ENCODE data around the gene ART3. TPM values are rescaled to one million over a fixed set of nuclear protein-coding genes. Genes with fewer than 3 reads are reported as not detected.

Gene ART3
- total and polyA plus RNA-seq, 7 donors: 3.0 to 6.4 (median 5.1) TPM; not detected in 2

- H3K27ac ChIP-seq: no peak overlapping the region
- no peaks in the 10 kb centered on the region for H3K9me3 ChIP-seq
- no peak for DNase-seq
- H3K4me1 ChIP-seq: no peaks in the 10 kb centered on the region
- H3K4me3 ChIP-seq: no peak overlapping the region
- TF ChIP-seq POLR2AphosphoS5 (IDR thresholded peaks at IDR 0.05) (no peak), EP300 (IDR thresholded peaks at IDR 0.05) (no peak), POLR2A (IDR thresholded peaks at IDR 0.05) (no peak)
- TF ChIP-seq, protein P1, sequence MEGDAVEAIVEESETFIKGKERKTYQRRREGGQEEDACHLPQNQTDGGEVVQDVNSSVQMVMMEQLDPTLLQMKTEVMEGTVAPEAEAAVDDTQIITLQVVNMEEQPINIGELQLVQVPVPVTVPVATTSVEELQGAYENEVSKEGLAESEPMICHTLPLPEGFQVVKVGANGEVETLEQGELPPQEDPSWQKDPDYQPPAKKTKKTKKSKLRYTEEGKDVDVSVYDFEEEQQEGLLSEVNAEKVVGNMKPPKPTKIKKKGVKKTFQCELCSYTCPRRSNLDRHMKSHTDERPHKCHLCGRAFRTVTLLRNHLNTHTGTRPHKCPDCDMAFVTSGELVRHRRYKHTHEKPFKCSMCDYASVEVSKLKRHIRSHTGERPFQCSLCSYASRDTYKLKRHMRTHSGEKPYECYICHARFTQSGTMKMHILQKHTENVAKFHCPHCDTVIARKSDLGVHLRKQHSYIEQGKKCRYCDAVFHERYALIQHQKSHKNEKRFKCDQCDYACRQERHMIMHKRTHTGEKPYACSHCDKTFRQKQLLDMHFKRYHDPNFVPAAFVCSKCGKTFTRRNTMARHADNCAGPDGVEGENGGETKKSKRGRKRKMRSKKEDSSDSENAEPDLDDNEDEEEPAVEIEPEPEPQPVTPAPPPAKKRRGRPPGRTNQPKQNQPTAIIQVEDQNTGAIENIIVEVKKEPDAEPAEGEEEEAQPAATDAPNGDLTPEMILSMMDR (IDR thresholded peaks at IDR 0.05): no peak
- H3K27me3 ChIP-seq: peaks cover 0 to 16% (median 0%) of the 10 kb centered on the region in 3 donors
- intact Hi-C loops (cut with DNase I): no loop called here
- no peaks in the 10 kb centered on the region for H3K36me3 ChIP-seq
- 33 to 41% methylated on average over 1 of the region's 1 CpG for WGBS, 2 donors
Measured at GRCh38 chr4:76059750-76060149, 14.8 kb upstream of the ART3 start.

GRCh38 chr4:76060506-76060905 lies 14.0 kb upstream of the ART3 start:
- Histone ChIP-seq H3K4me1 (no peaks in the 10 kb centered on the region), H3K36me3 (no peaks in the 10 kb centered on the region), H3K4me3 (no peak overlapping the region), H3K9me3 (no peaks in the 10 kb centered on the region), H3K27ac (no peak overlapping the region), H3K27me3 (peaks cover 0 to 9% (median 0%) of the 10 kb centered on the region in 3 donors)
- TF ChIP-seq, protein P1 (IDR thresholded peaks at IDR 0.05): no peak
- TF ChIP-seq POLR2AphosphoS5 (IDR thresholded peaks at IDR 0.05) (no peak), POLR2A (IDR thresholded peaks at IDR 0.05) (no peak), EP300 (IDR thresholded peaks at IDR 0.05) (no peak)
- intact Hi-C loops (cut with DNase I): no loop called here
- no peak for DNase-seq

- Histone ChIP-seq H3K4me3 (no peak overlapping the region), H3K27me3 (no peaks in the 10 kb centered on the region), H3K36me3 (no peaks in the 10 kb centered on the region), H3K27ac (no peak overlapping the region), H3K9me3 (no peaks in the 10 kb centered on the region), H3K4me1 (no peaks in the 10 kb centered on the region)
- 75 to 85% methylated on average over 1 of the region's 1 CpG for WGBS, 2 donors
- DNase-seq: no peak
- TF ChIP-seq, protein P1 (IDR thresholded peaks at IDR 0.05): no peak
- TF ChIP-seq EP300 (IDR thresholded peaks at IDR 0.05) (no peak), POLR2AphosphoS5 (IDR thresholded peaks at IDR 0.05) (no peak), POLR2A (IDR thresholded peaks at IDR 0.05) (no peak)
- intact Hi-C loops (cut with DNase I): no loop called here
Measured at GRCh38 chr4:76061421-76061820, 13.1 kb upstream of the ART3 start.

DNA sequence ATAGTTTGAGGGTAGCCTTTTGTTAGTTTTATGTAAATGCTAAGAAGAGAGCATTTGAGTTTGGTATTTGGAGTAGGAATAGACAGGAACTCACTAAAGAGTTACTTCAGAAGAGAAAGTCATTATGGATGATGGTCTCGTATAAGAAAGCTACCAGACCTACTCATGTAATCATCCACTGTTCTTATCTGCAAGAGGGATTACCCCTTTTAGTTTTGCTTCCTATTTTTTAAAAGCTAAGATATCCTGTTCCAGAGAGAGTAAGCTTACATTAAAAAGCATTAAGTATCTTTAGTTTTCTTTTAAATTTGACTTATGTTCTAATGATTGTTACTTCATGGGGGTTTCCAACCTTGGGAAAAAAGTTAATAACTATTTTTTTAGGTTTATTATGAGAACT lies 12.5 kb upstream of the ART3 start:
- TF ChIP-seq POLR2AphosphoS5 (IDR thresholded peaks at IDR 0.05) (no peak), POLR2A (IDR thresholded peaks at IDR 0.05) (no peak), EP300 (IDR thresholded peaks at IDR 0.05) (no peak)
- TF ChIP-seq, protein P1 (IDR thresholded peaks at IDR 0.05): no peak
- WGBS, 2 donors: 36 to 85% methylated on average over 1 of the region's 1 CpG
- no peaks in the 10 kb centered on the region for H3K4me1 ChIP-seq
- no peak overlapping the region for H3K27ac ChIP-seq
- H3K9me3 ChIP-seq: no peaks in the 10 kb centered on the region
- H3K4me3 ChIP-seq: no peak overlapping the region
- intact Hi-C loops (cut with DNase I): no loop called here
- DNase-seq: no peak
- no peaks in the 10 kb centered on the region for H3K36me3 ChIP-seq
- no peaks in the 10 kb centered on the region for H3K27me3 ChIP-seq

GRCh38 chr4:76066546-76066945 lies 8.0 kb upstream of the ART3 start:
- no peak overlapping the region for H3K27ac ChIP-seq
- H3K27me3 ChIP-seq: no peaks in the 10 kb centered on the region
- intact Hi-C loops (cut with DNase I): loop anchor here (2.0 kb wide), 1 partner anchor 20 kb away; no protein-coding TSS in a partner anchor
- H3K4me1 ChIP-seq: no peaks in the 10 kb centered on the region
- WGBS, 2 donors: 80 to 83% methylated on average over 3 of the region's 3 CpGs
- DNase-seq: no peak
- TF ChIP-seq POLR2AphosphoS5 (IDR thresholded peaks at IDR 0.05) (no peak), POLR2A (IDR thresholded peaks at IDR 0.05) (no peak), EP300 (IDR thresholded peaks at IDR 0.05) (no peak)
- TF ChIP-seq, protein P1 (IDR thresholded peaks at IDR 0.05): no peak
- no peaks in the 10 kb centered on the region for H3K9me3 ChIP-seq
- no peak overlapping the region for H3K4me3 ChIP-seq
- no peaks in the 10 kb centered on the region for H3K36me3 ChIP-seq

All from sigmoid colon (tissue), 7 donors.